Kidney tubule cell (primary cell): ENCODE data around the gene RNU6-9.
A peak's percentile ranks its signal among the peaks of the same experiment; 100 is the strongest.
"Not testable (repeated sequence)": the region's sequence is repeated elsewhere in the genome, so short reads cannot be mapped to it uniquely, and the experiment has no call there.

Experiments used
- DNase-seq: peaks from one replicate; pipeline ENCODE4 v3.0.0-alpha.2; 2018; ENCODE audit warnings: low spot score

The RNU6-9 gene

GRCh38 chr19:878751-879561 is 14.3 kb upstream of the RNU6-9 start:
- not testable (repeated sequence) for DNase-seq

- no peak for DNase-seq
Measured at GRCh38 chr19:879711-880438, 13.4 kb upstream of the RNU6-9 start.

GRCh38 chr19:881385-882071 is 11.8 kb upstream of the RNU6-9 start:
- DNase-seq, result no peak

GRCh38 chr19:882871-883497 is 10.3 kb upstream of the RNU6-9 start:
- DNase-seq, result no peak

GRCh38 chr19:883661-884211 is 9.5 kb upstream of the RNU6-9 start:
- peak; percentile 89 for DNase-seq

GRCh38 chr19:884420-885211 is 8.7 kb upstream of the RNU6-9 start:
- no peak for DNase-seq

- DNase-seq, result no peak
Measured at GRCh38 chr19:885536-886224, 7.6 kb upstream of the RNU6-9 start.

GRCh38 chr19:887072-887471 is 6.2 kb upstream of the RNU6-9 start:
- DNase-seq, result peak; percentile 46

- no peak for DNase-seq
Measured at GRCh38 chr19:887599-887998, 5.7 kb upstream of the RNU6-9 start.

- no peak for DNase-seq
Measured at GRCh38 chr19:888581-889385, 4.5 kb upstream of the RNU6-9 start.

- DNase-seq, result no peak
Measured at GRCh38 chr19:889662-890295, 3.5 kb upstream of the RNU6-9 start.

- no peak for DNase-seq
Measured at GRCh38 chr19:890831-891230, 2.5 kb upstream of the RNU6-9 start.

GRCh38 chr19:891421-892200 is 1.7 kb upstream of the RNU6-9 start:
- not testable (repeated sequence) for DNase-seq

GRCh38 chr19:892243-892893 is 916 bp upstream of the RNU6-9 start:
- DNase-seq, result no peak

- DNase-seq, result no peak
Measured at GRCh38 chr19:896434-896833, 3.1 kb downstream of the RNU6-9 start.

- no peak for DNase-seq
Measured at GRCh38 chr19:896999-897398, 3.7 kb downstream of the RNU6-9 start.

- no peak for DNase-seq
Measured at GRCh38 chr19:897442-898039, 4.3 kb downstream of the RNU6-9 start.

GRCh38 chr19:898663-899062 is 5.4 kb downstream of the RNU6-9 start:
- DNase-seq, result no peak
